Endothelial cell of umbilical vein (primary cell): ENCODE data around the gene FUT8.

Source experiments
- EZH2 ChIP-seq: IDR thresholded peaks from 2 replicates; pipeline ENCODE4 v1.6.1; 2012; ENCODE audit warnings: borderline replicate concordance, low read depth, mild to moderate bottlenecking, moderate library complexity, low read length, inconsistent platforms; ENCODE audit not compliant: severe bottlenecking
- POLR2A ChIP-seq: IDR thresholded peaks from 2 replicates; pipeline ENCODE4 v1.6.1; 2012; ENCODE audit warnings: low read depth, mild to moderate bottlenecking, control low read depth, low read length

DNA sequence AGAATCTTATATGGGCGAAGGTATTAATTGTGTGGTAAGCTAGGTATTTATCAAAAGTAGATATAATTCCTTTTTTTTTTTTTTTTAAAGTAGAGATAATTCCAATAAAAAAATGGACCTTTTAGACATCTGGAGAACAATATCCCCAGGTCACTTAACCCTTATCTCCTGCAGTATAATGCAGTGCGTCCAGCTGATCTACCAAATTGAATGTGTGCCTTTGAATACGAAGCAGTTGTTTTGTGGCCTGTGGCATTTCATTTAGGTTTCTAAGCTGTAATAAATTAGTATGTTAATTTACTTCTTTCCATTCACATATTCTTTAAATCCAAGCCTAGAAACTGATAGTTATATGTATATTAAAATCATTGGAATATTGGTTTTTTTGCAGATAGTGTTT lies 3.1 kb downstream of the FUT8 start:
- TF ChIP-seq EZH2, result no peak
- TF ChIP-seq POLR2A, result no peak
